CMK (cell line): ENCODE data around the gene TEX55.
"Not testable (repeated sequence)": the region's sequence is repeated elsewhere in the genome, so short reads cannot be mapped to it uniquely, and the experiment has no call there.

Experiments used
- DNase-seq: peaks from one replicate; pipeline ENCODE4 v3.0.0-alpha.2; 2010; ENCODE audit warnings: low read depth

The TEX55 gene

DNA sequence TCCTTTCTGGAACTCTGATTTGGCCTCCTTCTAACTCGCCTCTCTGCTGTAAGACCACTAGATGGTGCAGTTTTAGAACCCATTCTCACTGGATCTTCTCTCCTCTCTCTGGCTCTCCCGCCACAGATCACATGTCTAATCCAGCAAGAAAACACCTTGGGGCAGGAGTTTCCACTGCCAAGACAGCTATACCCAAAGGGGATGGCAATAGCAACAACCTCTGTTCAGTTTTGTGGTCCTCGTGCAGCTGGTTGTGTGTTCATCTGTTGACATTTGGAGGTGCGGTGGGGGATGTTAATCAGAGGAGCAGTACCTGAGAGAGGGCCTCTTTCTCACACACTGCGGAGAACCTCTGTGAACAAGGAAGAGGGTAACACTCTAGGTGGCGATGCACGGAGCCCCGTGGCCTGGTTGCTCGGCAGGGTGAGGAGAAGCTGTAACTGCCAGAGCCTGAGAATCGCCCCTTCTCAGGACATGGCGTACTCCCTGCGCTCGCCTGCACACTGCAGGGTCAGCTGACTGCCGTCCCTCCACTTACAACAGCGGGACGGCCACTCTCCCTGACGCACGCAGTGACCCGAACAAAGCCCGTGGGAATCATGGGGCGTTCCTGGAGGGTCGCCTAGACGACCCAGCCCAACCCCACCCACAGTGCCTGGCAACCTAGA lies at the start of gene TEX55:
Gene TEX55 (plus strand): TSS at position 666 of the 668 bp plus-strand sequence. CDS start 25 bp downstream, outside the sequence.
- DNase-seq: no peak

DNA sequence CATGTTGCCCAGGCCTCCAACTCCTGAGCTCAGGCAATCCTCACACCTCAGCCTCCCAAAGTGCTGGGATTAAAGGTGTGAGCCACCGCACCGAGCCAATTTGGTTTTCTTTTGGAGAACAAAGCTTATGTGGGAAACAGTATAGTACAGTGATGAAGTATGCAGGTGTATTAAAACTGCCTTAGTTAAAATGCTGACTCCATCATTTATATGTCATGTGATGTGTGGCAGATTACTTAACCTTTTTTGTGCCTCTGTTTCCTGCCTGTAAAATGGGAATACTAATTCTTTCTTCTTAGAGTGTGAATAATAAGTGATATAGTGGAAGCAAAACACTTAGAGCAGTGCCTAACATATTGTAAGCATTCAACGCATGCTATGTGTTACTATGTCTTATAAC lies 48.0 kb upstream of the TEX55 start:
- DNase-seq: no peak

DNA sequence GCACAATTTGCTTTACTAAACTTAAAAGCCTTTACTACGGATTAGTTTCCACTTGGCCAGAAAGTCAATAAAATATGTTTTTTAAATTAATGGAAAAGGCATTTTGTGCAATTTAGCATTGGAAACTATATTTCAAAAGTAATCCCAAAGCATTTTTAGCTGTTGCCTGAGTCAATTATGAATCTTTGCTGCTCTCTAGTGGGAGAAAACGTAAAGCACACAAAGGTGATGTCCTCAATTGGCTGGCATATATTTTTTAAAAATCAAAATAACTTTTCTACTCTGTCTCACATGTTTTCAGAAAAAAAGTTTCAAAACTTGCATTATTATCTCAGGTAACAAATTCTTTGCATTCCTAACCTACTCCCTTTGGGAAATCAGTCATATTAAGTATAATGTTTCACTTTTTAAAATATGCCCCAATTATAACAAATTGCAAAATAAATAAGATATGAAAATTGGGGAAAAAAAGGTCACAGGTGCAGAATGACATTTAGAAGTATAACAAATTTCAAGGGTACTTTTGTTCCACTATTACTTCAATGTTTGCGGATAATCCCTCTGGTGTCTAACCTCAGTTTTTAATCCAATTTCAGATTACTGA lies 47.2 kb upstream of the TEX55 start:
- DNase-seq: no peak

DNA sequence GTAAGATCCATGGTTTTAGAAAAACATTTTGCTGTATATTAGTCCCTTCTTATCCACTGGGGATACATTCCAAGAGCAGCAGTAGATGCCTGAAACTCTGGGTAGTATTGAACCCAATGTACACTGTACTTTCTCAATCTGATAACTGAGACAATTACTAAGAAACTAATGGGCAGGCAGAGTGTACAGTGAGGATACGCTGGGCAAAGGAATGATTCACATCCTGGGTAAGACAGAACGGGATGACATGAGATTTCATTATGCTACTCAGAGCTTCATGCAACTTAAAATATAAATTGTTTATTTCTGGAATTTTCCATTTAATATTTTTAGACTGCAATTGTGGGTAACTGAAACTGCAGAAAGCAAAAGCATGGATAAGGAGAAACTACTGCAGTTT lies 46.2 kb upstream of the TEX55 start:
- DNase-seq: no peak

DNA sequence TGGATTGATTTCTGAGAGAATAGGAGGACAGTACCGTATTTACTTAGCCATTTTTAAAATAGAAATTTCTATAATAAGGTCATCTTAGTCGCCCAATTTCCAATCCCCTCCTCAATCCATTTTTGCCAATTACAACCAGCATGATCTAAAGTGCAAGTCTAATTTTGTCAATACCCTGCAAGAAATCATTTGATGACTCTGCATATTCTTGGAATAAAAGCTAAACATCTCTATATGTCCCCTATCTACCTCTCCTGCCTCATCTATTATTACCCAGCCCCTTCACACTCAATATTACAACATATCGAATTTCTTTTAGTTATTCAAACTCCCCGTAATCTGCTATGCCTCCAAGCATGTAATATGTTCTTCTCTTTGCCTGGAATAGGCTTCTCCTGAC lies 41.9 kb upstream of the TEX55 start:
- no peak for DNase-seq

DNA sequence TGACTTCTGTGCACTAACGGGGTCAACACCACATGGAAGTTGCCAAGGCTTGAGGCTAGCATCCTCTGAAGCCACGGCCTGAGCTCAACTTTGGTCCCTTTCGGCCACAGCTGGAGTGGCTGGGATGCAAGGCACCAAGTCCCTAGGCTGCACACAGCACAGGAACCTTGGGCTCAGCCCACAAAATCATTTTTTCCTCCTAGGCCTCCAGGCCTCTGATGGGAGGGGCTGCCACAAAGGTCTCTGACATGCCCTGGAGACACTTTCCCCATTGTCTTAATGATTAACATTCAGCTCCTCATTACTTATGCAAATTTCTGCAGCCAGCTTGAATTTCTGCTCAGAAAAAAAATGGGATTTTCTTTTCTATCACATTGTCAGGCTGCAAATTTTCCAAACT lies 27.6 kb upstream of the TEX55 start:
- not testable (repeated sequence) for DNase-seq

DNA sequence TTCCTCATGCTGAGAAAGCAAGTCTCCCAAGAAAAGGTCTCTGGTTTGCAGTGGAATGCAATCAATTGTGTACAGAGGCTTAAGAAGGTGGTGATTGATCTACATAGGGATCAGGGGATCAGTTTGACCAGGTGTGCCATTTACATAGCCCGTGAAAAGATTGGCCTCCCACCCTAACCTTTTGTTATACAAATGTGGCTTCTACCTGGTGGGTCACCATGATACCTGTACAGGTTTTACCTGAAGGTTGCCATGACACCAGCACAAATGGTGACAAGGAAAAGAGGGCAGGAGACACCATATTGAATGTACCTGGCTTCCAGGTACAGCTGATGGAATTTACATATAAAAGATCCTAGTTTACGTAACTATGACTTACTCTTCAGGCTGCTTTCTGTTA lies 25.5 kb upstream of the TEX55 start:
- no peak for DNase-seq

DNA sequence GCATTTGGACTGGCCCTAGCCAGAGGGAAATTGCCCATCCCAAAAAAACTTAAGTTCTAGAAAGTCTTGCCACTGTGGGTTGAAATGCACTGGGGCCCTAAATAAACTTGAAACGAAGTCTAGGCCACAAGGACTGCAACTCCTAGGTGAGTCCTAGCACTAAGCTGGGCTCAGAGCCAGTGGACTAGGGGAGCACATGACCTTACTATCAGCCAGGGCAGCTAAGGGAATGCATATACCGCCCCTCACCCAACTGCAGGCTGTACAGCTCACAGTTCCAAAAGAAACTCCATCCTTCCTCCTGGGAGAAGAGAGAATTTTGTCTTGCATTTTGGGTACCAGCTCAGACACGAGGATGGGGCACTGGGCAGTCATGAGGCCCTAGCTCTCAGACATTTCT lies 23.6 kb upstream of the TEX55 start:
- DNase-seq: no peak

DNA sequence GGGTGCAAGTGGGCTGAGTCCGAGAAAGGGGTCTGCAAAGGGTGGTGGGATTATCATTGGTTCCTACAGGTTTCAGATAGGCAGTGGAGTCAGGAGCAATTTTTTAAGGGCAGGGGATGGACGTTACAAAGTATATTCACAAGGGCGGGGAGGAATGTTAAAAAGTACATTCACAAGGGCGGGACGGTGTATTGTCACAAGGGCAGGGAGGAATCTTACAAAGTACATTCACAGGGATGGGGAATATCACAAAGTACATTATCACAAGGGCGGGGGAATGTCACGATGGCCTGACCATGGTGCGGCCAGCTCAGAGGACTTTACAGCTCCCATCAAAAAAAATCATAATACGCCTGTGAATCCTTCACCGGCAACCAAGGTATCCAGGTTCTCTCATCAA lies 20.6 kb upstream of the TEX55 start:
- no peak for DNase-seq

DNA sequence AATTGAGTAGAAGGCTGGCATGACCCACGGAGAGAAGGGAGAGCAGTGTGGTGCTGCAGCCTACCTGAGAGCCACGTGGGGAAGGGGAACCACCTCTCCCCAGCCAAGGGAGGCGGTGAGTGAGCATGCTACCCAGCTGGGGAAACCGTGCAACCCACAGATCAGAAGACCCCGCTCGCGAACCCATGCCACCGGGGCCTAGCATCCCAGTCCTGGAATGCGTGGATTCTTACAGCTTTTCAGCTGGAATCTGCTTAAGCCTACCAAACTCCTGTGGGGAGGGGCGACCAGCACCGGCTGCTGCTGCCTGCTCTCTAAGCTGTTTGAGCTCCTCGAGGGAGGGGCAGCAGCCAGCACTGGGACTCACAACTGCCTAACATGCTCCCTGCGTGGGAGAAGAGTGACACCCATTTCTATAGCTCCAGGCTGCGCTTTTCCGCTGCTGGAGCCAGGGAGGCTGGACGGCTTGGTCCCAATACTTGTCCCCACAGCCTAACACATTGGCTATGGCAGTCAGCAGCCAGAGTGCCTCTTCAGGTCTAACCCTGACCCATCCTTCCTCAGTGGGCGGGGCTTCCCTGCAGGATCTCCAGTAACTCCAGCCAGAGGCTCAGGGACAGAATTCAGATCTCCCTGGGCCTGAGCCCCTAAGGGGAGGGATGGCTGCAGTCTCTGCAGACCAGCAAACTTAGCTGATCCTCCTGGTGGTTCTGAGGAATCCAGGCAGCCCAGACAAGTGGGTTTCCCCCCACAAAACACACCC lies 20.0 kb upstream of the TEX55 start:
- no peak for DNase-seq

DNA sequence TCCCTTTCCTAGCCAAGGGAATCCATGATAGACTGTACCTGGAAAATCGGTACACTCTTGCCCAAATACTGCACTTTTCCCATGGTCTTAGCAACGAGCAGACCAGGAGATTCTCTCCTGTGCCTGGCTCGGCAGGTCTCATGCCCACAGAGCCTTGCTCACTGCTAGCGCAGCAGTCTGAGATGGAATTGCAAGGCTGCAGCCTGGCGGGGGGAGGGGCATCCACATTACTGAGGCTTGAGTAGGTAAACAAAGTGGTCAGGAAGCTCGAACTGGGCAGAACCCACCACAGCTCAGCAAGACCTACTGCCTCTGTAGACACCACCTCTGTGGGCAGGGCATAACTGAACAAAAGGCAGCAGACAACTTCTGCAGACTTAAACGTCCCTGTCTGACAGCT lies 15.7 kb upstream of the TEX55 start:
- DNase-seq: not testable (repeated sequence)

DNA sequence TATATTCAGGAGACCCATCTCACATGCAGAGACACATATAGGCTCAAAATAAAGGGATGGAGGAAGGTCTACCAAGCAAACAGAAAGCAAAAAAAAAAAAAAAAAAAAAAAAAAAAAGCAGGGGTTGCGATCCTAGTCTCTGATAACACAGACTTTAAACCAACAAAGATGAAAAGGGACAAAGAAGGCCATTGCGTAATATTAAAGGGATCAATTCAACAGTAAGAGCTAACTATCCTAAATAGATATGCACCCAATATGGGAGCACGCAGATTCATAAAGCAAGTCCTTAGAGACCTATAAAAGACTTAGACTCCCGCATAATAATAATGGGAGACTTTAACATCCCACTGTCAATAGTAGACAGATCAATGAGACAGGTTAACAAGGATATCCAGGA lies 13.7 kb upstream of the TEX55 start:
- DNase-seq: not testable (repeated sequence)

DNA sequence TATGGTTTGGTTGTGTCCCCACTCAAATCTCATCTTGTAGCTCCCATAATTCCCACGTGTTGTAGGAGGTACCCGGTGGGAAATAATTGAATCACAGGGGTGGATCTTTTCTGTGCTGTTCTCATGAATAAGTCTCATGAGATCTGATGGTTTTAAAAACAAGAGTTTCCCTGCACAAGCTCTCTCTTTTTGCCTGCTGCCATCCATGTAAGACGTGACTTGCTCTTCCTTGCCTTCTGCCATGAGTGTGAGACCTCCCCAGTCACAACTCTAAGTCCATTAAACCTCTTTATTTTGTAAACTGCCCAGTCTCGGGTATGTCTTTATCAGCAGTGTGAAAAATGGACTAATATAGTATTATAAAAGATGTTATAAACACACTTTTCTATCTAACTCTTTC lies 6.6 kb upstream of the TEX55 start:
- not testable (repeated sequence) for DNase-seq

DNA sequence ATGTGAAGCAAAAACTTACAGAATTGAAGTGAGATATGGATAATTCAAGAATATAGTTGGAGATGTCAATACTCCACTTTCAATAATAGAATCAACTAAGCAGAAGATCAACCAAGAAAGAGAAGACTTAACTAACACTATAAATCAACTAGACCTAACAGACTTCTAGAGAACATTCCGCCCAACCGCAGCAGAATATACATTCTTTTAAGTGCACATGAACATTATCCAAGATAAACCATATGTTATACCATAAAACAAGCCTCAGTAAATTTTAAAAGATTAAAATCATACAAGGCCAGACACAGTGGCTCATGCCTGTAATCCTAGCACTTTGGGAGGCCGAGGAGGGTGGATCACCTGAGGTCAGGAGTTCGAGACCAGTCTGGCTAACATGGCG lies 5.5 kb upstream of the TEX55 start:
- no peak for DNase-seq

DNA sequence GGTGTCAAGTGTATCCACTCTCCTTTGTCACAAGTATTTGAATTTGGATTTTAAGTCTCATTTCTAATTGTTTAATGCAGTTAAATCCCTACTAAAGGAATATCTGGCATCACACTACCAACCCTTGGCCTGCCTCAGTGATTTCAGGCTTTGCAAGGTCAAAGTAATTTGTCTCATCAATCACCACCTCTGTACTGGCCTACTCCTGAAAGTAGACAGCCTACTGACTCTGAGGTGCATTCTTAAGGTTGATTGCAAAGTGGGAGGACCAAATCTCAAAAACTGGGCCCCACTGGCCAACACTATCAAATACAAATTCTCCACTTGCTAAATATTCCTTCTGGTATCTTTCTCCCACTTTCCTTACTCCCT lies 851 bp upstream of the TEX55 start:
- DNase-seq: no peak

DNA sequence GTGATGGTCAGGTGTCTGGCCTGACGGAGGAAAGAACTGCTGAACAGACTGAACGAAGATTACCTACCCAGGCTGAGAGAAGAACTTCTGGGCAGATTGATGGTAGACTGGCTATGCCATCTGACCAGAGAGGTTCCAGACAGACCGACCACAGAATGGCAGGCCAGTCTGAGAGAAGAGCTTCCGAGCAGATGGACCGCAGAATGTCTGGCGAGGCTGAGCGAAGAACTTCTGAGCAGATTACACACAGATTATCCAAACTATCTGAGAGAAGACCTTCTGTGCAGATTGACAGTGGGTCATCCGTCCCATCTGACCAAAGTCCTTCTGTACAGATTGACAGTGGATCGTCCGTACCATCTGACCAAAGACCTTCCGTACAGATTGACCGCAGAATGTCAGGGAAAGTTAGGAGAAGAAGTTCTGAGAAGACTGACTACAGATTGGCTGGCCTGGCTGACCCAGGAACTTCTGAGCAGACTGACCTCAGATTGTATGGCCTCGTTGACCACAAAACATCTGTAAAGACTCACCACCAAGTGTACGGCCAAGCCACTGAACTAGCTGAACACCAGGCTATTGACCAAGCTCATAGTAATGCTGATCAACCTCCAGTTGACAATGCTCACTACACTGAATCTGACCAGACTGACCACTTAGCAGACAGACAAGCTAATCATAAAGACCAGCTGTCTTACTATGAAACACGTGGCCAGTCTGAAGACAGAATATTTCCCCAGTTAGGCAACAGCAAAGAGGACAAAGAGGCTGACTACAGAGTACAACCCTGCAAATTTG lies 812 bp downstream of the TEX55 start:
- no peak for DNase-seq

DNA sequence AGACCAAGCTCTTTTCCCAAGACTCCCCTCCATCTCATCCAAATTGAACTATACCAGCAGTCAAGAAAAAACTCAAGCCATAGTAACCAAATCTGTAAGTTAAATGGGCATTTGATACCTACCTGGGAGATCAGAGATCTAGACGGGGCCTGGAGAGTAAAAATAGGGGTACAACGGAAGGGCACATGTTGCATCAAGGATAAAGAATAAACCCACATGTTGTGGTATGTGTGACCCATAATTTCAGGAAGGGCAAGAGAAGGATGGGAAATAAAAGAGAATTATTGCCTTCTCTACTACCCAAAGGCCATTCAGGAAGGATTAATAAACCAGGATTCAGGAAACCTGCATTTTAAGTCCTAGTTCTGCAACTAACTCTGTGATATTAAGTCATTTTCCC lies 1.5 kb downstream of the TEX55 start:
- no peak for DNase-seq

DNA sequence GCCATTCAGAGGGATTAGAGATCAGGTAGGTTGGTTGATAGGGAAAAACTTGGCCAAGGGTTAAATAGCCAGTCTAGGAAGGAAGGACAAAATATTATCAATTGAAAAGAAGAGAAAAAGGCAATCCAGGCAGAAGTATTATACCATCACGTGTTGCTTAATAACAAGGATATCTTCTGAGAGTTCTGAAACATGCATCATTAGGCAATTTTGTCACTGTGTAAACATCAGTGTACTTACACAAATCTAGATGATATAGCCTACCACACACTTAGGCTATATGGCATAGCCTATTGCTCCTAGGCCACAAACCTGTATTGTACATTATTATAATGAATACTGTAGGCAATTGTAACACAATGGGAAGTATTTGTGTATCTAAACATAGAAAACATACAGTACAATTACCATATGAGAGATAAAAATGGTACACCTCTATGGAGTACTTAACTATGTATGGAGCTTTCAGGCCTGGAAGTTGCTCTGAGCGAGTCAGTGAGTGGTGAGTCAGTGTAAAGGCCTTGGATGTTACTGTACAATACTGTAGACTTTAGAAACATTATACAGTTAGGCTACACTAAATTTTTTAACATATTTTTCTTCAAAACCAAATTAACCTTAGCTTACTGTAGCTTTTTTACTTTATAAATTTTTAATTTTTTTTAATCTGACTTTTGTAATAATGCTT lies 2.7 kb downstream of the TEX55 start:
- no peak for DNase-seq

DNA sequence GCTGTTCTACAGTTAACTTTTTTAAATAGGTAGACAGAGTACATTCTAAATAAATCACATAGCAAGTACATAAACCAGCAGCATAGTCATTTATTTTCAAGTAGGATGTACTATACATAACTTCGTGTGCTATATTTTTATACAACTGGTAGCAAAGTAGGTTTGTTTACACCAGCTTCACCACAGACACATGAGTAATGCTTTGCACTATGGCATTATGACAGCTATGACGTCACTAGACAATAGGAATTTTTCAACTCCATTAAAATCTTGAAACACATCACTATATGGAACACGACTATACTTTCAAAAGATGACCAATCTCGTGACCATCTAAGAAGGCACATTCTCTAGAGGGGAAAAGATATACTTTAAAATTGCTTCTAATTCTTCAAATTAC lies 3.5 kb downstream of the TEX55 start:
- no peak for DNase-seq

DNA sequence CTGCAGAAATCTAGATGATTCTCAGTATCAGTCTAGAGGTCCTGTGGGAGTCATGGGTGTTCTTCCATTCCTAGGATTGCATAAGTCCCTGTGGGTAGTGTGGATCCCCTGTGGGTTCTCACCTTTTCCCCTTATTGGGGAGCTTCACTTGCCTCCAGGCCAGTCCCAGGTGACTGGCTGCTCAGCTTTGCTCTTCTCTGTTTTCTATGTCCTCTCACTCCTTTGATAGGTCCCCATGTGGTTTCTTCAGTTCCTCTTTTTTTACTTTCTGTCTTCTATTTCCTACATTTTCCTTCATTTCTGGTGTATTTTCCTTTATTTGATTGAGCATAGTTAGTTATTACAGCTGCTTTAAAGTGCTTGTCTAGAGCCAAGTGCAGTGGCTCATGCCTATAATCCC lies 10.9 kb downstream of the TEX55 start:
- DNase-seq: no peak

DNA sequence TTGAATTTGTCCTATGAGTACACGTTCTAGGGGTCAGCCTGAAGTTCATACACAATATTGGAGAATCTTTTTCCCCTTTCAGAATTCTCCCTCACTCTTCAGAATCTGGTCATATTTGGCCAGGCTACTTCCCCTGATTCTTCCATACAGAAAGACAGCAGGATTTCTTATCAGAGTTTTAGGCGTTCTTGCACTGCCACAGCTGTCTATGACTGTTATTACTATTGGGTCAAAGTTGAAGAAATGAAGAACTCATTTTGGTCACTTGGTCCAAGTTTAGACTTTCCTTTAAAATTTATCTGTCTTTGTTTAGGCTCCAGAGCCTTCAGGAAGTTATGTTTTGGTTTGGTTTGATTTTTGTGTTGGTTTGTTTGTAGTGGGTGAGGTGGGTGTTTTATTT lies 12.0 kb downstream of the TEX55 start:
- DNase-seq: no peak

DNA sequence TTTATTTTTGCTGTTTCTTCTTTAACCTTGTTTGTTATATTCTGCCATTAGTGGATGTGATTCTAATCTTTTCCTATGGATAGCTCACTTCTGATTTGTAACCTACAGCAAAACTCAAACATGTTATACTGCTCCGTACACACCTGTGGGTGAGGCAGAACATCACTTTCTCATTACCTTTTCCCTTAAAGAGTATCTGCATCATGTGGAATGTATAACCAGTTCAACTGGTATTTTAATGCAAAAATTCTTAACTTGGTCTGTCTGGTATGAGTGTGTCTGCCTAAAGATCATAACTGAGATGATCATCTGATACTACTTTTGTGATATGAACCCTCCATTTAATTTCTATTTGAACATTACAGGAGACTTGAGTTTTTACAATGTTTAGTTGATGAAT lies 14.4 kb downstream of the TEX55 start:
- DNase-seq: no peak
